Skeletal muscle cell (primary cell): ENCODE measurements around the gene AK3.
"Not testable (repeated sequence)": the region's sequence is repeated elsewhere in the genome, so short reads cannot be mapped to it uniquely, and the experiment has no call there.

Experiments
- DNase-seq: peaks from one replicate; pipeline ENCODE4 v3.0.0-alpha.2; 2010; ENCODE audit warnings: low read depth
- H3K4me3 ChIP-seq: 2 replicates; pipeline ENCODE4 v1.5.1; 2011; ENCODE audit warnings: low read depth, mild to moderate bottlenecking, control low read depth, low read length, moderate library complexity

The AK3 gene

DNA sequence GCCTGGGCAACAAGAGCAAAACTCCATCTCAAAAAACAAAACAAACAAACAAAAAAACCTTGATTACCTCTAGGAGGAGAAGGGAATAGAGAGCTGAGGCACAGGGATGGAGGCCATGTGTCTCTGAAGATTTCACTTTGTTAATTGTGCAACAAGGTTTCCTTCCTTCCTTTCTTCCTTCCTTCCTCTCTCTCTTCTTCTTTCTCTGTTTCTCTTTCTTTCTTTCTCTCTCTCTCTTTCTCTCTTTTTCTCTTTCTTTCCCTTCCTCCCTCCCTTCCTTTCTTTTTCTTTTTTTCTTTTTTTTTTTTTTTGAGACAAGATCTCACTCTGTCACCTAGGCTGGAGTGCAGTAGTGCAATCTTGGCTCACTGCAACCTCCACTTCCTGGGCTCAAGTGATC lies 13.5 kb upstream of the AK3 start:
- H3K4me3 ChIP-seq, DNase-seq: not testable (repeated sequence)

DNA sequence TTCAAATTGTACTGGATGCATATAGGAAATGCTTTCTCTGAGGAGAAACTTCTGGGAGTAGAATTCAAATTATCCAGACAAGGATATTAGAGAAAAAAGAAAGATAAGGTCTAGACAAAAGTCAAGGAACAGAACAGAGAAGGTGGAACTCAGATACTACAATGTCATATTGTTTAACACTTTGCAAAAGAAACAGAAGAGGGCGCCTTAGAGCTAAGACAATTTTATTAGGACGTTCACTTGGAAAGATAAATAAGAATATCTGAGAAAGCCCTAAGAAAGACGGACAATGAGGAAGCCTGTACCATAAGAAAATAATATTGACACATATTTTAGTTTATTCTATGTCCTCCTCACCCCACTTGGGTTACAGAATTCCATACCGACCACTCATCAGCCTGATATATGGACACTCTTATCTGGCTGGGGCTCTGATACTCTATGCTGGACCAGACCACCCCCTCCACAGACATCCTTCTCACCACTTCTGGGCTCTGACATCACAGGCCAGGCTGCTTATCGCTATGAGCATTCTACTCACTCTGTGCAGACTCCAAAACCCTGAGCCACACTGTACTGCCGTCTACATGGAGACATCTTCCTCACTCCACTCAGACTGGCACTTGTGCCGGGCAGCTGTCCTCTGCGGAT lies 9.1 kb upstream of the AK3 start:
- no peak overlapping the region for H3K4me3 ChIP-seq
- no peak for DNase-seq

DNA sequence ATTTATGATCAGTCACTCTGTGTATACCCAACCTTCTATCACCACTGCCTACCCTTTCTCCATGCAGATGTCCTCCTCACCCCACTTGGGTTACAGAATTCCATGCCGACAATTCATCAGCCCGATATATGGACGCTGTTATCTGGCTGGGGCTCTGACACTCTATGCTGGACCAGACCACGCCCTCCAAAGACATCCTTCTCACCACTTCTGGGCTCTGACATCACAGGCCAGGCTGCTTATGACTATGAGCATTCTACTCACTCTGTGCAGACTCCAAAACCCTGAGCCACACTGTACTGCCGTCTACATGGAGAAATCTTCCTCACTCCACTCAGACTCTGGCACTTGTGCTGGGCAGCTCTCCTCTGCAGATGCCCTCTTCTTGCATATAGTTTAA lies 7.6 kb upstream of the AK3 start:
- no peak overlapping the region for H3K4me3 ChIP-seq
- no peak for DNase-seq

DNA sequence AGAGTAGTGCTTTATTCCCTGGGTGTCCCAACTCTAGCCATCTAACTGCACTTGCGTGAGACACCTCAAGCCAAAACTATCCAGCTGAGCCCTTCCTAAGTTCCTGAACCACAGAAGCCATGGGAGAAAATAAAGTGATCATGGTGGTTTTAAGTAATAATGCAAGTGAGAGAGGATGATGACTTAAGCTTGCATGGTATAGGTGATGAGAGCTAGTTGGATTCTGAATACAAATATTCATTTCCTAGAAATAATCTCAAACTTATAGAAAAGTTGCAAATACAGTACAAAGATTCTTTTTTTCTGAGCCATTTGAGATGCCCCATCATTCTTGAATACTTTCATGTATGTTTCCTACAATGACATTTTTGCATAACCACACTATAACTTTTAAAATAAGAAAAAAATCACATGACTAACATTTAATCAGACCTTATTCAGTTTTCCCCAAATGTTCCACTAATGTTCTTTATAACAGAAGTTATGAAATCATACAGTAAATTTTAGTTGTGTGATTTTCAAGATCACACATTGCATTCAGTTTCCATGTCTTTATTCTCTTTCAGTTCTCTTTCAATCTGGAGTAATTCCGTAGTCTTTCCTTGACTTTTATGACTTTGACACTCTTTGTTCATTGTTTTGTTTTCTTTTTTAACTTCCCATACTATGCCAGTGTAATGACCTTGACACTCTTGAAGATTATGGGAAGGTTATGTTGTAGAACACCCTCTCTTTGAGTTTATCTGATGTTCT lies 5.5 kb upstream of the AK3 start:
- DNase-seq = no peak
- no peak overlapping the region for H3K4me3 ChIP-seq

DNA sequence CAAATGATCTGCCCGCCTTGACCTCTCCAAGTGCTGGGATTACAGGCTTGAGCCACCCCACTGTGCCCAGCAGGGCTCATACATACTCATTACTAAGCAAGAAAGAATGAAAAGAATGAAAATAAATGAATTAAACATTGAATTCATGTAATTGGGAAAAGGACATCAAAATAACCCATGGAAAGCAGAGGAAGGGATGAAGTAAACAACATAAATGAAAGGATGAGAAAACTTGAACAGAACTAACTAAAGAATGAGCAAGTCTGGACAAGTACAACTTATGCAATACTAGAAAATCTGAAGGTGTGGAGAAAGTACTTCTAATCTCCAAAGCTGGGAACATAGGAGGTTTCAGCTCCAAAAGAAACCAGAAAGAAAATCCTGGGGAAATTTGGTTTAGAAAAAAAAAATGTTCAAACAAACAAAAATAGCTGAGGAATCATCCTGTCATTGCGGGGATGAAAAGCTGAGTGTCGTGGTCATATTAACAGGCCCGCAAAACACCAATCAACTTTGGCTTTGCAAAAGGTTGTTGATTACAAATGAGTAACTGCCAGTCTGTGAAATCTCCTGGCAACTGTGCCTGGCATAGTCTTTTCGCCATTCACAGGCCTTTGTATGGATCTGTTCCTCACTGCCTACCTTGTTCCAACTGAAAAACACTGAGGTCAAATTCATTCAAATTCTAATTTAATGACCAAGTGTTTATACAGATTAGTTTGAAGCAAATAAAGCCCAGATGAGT lies 2.3 kb upstream of the AK3 start:
- DNase-seq = no peak

DNA sequence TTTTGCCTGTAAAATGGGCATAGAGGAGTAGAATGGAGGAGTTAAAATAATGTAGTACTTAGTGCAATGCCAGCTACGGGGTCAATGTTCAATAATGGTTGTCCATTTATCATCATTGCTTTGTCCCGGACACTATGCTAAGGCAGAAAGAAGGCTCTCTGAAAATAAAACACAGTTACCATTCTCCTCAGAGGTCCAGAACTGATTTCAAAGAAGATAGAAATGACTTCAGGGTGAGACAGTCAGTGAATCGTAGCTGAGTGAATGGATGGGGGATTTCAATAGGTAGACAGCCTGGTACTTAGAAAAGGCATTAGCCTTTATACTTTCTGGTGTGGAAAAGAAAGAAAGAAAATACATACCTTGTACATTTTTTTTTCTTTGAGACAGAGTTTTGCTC lies 1.2 kb upstream of the AK3 start:
- DNase-seq = no peak
- H3K4me3 ChIP-seq = no peak overlapping the region

More for the DNA sequence above, 2.3 kb upstream of the AK3 start:
- no peak overlapping the region for H3K4me3 ChIP-seq

DNA sequence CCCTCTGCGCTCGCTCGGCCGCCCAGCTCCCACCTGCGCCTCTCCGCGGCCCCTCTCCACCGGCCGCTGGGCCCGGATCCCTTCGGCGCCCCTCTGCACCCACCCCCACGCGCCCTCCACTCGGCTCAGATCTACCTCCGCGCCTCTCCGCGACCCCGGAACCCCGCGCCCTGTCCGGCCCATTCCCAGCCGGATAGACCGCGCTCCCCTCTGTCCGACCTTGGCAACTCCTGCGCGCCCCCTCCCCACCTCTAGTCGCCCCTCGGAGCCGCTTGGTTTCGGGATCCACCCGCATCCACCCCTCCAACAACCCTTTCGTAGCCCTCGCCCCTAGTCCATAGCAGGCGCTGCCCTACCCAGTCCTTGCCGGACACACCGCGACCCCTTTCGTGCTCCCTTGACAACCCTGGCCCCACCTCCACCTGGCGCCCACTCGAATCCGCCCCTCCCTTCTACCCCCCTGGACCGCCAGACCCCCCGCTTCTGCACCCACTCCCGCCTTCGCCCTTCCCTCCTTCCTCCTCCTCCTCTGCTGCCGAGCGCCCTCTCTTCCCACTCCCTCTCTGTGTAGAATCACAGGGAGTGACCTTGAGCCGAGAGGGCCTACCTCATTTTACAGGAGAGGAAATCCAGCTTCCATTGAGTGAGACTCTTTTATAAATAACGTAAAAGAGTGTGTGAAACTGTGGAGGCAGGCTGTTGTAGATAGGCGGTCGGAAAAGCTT lies 525 bp upstream of the AK3 start:
- DNase-seq = no peak

DNA sequence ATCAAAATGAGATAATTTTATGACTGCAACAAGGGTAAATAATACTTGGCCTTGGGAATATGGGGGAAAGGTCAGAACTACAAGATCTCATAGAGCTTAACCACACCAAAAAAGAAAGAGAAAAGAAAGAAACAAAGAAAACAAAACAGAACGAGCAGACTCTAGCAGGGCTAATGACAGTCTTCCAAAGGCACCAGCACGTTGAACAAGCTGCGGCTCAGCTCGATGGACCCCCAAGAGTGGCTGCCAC lies 689 bp downstream of the AK3 start:
- DNase-seq = no peak
- peak overlapping the region; percentile 86 for H3K4me3 ChIP-seq

More for the DNA sequence above, 525 bp upstream of the AK3 start:
- peak overlapping the region; percentile 86 for H3K4me3 ChIP-seq

DNA sequence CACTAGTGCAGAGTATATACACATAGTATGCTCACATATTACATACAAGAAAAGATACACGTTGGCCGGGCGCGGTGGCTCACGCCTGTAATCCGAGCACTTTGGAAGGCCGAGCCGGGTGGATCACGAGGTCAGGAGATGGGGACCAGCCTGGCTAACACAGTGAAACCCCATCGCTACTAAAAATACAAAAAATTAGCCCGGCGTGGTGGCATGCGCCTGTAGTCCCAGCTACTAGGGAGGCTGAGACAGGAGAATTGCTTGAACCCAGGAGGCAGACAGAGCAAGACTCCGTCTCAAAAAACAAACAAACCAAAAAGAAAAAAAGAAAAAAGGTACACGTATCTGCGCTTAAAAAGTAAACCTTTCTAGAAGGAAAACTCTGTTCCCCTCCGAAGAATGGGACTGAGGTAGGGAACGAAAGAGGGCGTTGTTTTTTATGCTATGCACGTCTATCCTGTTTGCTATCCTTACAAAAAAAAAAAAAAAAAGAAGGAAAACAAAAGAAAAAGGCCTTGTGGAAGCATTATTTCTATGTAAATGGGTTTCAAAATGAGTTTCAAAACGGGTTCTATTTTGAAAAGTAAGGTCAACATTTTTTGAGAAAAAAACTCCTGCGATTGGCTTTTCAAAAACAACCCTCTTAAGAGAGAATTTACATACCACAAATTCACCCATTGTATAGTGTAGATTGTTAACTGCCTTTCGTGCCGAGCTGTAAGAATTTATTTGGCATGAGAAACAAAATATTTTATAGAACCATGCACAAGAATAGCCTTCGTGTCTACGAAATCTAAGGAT lies 1.2 kb downstream of the AK3 start:
- peak overlapping the region; percentile 86 for H3K4me3 ChIP-seq
- DNase-seq = no peak

DNA sequence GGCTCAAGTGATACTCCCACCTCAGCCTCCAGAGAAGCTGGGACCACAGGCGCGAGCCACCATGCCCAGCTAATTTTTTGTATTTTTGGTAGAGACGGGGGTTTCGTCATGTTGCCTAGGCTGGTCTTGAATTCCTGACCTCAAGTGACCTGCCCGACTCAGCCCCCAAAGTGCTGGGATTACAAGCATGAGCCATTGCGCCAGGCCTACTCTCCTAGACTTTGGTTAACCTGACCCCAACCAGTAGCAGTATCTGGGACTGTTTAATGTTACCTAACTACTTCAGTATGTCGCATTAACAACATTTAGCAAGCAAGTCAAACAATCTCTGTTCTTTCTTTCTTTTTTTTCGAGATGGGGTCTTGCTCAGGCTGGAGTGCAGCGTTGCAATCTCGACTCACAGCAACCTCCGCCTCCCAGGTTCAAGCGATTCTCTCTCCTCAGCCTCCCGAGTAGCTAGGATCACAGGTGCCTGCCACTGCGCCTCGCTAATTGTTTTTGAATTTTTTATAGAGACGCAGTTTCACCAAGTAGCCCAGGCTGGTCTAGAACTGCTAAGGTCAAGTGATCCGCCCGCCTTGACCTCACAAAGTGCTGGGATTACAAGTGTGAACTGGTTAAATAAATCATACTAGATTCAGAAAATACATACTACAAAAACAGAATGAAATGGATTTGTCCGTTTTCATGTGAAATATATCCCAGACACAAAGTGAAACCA lies 2.0 kb downstream of the AK3 start:
- peak overlapping the region; percentile 86 for H3K4me3 ChIP-seq
- DNase-seq = no peak

DNA sequence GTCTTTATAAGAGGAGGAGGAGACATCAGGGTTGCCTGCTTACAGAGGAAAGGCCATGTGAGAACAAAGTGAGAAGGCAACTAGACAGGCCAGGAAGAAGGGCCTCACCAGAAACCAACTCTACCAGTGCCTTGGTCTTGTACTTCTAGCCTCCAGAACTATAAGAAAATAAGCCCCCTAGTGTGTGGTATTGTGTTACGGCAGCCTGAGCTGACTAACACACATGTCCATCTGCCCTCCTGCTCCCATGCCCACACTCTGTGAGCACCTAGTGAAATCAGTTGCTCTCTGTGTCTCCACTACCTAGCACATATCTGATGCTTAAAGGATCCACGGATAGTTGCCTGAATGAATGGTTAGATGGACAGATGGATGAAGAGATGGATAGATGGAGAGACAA lies 6.9 kb downstream of the AK3 start:
- no peak for DNase-seq
- no peak overlapping the region for H3K4me3 ChIP-seq

DNA sequence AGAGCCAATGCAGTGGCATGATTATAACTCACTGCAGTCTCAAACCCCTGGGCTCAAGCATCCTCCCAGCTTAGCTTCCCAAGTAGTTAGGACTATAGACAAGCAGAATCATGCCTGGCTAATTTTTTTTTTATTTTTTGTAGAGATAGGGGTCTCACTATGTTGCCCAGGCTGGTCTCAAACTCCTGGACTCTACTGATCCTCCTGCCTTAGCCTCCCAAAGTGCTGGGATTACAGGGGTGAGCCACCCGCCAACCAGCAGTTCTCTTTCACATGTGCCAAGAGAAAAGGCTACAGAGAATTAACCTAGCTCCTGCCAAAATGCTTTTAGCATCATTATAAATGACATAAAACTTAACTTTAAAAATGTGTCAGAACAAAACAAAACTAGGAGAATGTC lies 8.1 kb downstream of the AK3 start:
- H3K4me3 ChIP-seq = no peak overlapping the region
- no peak for DNase-seq

DNA sequence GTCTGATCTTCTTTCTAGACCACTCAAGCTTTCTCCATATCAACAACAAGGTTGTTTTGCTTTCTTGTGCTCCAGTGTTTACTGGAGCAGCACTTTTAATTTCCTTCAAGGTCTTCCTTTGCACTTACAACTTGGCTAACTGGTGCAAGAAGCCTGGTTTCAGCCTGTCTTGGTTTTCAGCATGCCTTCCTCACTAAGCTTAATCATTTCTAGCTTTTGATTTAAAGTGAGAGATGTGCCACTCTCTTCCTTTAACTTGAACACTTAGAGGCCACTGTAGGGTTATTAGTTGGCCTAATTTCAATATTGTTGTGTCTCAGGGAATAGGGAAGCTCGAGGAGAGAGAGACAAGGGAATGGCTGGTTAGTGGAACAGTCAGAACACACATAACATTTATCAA lies 13.4 kb downstream of the AK3 start:
- DNase-seq = no peak
- H3K4me3 ChIP-seq = no peak overlapping the region

DNA sequence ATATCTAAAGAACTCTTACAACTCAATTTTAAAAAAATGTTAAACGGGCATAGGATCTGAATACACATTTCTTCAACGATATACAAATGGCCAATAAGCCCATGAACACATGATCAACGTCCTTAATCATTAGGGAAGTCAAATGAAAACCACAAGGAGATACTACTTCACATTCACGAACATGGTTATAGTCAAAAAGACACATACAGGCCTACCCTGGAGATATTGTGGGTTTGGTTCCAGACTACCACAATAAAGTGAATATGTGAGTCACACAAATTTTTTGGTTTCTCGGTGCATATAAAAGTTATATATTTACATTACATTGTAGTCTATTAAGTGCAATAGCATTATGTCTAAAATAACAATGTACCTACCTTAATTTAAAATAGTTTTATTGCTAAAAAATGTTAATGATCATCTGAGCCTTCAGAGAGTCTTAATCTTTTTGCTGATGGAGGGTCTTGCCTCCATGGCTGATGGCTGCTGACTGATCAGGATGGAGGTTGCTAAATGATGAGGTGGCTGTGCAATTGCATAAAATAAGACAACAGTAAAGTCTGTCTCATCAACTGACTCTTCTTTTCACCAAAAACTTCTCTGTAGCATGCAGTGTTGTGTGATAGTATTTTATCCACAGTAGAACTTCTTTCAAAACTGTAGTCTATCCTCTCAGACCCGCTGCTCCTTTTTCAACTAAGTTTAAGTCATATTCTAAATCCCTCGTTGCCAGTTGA lies 15.1 kb downstream of the AK3 start:
- H3K4me3 ChIP-seq = no peak overlapping the region
- no peak for DNase-seq

DNA sequence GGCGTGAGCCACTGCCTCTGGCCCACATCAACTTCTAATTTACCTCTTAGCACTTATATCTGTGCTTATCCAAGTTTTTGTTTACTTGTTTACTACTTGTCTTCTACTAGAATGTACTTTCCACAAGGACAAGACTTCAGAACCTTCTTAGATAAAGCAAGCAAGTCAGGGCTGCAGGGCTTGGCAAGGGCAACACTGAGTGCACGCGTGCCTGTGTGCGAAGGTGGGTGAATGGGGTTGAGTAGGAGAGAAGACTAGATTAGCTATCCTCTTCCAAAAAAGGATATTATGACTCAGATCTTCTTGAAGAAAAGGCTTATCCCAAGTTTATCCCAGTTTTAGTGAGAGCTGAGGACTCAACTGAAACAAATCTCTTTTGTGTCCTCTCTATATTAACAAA lies 19.3 kb downstream of the AK3 start:
- H3K4me3 ChIP-seq = no peak overlapping the region
- no peak for DNase-seq

DNA sequence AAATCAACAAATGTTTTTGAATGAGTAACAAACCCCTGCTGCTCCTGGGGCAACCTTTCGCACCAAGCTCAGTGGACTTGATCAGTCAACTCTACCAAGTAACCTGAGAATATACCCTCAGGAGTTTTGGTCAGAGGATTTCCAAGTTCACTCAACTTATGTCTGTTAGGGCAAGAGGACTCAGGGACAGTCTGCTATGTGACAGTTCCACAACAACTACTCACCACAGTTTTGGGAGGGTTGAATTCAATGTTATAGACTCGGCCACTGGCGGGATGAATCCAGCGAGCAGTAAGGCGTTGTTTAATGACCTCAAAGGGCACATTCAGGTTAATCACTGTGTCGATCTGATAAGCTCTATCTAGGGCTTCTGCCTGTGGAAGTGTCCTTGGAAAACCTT lies 22.1 kb downstream of the AK3 start:
- no peak overlapping the region for H3K4me3 ChIP-seq
- no peak for DNase-seq

DNA sequence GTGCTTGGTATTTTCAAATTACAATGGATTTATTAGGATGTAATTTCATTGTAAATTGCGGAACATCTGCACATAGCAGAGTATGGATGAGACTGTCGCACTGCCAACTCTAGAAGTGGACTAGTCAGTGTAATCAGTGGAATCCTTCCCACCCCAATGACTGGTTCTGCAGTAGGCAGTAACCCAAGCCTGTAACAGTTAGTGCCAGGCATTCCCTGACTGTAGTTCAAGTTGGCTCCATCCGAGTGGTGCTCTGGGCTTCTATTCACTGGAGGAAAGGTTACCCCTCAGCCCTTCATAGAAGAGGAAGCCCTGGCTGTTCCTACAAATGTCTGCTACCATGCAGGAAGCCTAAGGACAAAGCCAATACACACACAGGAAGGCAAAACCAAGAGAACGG lies 23.2 kb downstream of the AK3 start:
- no peak for DNase-seq
- no peak overlapping the region for H3K4me3 ChIP-seq

DNA sequence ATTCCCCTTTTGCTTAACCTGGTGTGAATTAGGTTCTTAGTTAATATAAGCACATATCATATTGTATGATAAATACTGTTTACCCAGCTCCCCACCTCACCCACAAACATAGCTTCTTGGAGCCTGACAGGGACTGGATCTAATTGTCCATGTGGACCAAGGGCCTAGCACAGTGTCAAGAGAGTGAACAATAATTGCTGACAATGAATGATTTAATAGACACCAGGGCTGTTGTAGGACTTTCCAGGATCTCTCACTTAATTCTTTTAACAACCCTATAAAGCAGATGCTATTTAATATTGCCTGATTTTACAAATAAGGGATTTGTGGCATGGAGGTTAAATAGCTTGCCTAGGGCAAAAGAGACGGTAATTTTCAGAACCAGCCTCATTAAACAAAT lies 24.8 kb downstream of the AK3 start:
- no peak for DNase-seq
- H3K4me3 ChIP-seq = no peak overlapping the region
